HG03108 (cell line): ENCODE results near the gene CACNA1H.

Source experiments
- ATAC-seq: cut with Tn5 transposase; IDR thresholded peaks from one replicate; pipeline ENCODE4 v1.9.1; 2021; ENCODE audit warnings: moderate library complexity; ENCODE audit not compliant: unreplicated experiment

CACNA1H gene

GRCh38 chr16:1141716-1142115, 11.2 kb upstream of the CACNA1H start:
- ATAC-seq: no peak

- ATAC-seq: no peak
Measured at GRCh38 chr16:1142911-1143310, 10.0 kb upstream of the CACNA1H start.

- ATAC-seq: no peak
Measured at GRCh38 chr16:1143761-1144450, 9.0 kb upstream of the CACNA1H start.

GRCh38 chr16:1144476-1145382, 8.2 kb upstream of the CACNA1H start:
- no peak for ATAC-seq

DNA sequence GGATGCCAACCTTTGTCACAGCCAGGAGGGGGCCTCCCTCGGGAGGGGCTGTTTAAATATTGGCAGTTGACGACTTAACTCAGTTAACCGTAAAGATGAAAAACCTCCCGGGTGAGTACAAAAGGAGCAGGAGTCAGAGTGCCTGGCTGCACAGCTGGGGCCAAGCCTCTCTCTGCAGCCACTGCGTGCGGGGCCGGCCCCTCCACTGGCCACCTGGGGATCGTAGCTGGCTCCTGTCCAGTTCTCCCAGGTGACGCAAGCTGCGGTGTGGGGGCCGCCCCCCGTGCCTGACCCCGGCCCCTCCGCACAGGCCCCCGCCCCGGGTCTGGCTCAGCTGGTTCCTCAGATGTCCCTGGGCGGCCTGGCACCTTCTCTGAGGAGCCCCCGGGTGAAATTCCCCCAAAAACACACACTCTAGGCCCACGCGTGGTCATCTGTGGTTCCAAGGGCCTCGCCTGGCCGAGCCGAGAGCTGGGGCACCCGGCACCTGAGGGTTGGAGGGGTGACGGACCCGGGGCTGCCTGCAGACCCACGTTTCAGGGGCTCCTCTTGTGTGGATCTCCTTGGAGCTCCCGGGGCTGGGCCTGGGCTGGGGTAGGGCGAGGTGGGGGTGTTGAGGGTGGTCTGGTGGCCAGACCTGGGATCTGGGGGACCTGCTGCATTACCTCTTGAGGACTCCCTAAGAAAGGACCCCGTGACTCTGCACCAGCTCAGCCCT, 7.4 kb upstream of the CACNA1H start:
- ATAC-seq: no peak

GRCh38 chr16:1146409-1146808, 6.5 kb upstream of the CACNA1H start:
- ATAC-seq: no peak

GRCh38 chr16:1147027-1147426, 5.9 kb upstream of the CACNA1H start:
- ATAC-seq: no peak

GRCh38 chr16:1149101-1149636, 3.7 kb upstream of the CACNA1H start:
- no peak for ATAC-seq

DNA sequence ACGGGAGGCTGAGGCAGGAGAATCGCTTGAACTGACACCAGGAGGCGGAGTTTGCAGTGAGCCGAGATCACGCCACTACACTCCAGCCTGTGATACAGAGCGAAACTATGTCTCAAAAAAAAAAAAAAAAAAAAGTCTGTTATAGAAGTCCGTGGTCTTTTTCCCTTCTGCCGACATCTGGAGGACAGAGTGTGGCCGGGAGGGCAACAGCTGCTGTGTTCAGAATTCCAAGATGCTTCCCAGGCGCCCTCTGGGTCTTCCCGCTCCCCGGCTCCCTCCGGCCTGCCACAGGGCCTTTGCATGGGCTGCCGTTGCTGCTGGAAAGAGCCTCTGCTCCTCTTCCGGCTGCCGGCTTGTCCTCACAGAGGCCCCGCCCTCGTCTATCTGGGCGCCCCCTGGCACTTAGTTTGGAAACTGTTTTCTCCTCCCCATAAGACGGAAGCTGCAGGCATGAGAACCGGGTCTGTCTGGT, 2.4 kb upstream of the CACNA1H start:
- no peak for ATAC-seq

GRCh38 chr16:1151424-1152122, 1.3 kb upstream of the CACNA1H start:
- no peak for ATAC-seq

- no peak for ATAC-seq
Measured at GRCh38 chr16:1152123-1152638, 725 bp upstream of the CACNA1H start.

GRCh38 chr16:1153480-1154160, 714 bp downstream of the CACNA1H start:
- no peak for ATAC-seq

DNA sequence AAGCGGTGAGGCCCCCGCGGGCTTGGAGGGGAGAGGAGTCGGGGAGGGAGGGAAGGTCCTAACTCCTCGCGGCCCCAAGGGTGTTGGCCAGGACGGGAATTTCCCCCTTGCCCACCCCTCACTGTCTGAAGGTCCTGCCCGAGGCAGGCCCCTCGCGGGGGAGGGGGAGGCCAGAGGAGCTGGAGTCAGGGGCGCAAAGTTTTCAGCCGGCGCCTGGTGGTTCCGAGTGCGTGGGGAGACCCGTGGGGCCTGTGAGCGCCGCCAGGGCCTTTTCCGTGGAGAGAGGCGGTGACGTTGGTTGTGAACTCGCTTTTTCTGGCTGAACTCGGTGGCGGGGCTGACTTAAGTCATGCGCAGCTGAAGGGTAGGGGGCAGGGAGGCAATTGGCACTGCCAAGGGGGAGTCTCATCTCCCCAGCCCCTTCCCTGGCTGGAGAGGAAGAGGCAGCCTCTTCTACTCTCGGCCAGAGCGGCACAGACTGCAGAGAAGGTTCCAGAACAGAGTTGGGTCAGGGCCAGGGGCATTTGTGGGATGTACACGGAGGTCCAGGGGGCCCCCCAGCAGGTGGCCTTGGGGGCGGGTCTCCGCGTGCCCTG, 1.5 kb downstream of the CACNA1H start:
- no peak for ATAC-seq

- no peak for ATAC-seq
Measured at GRCh38 chr16:1154887-1155331, 2.0 kb downstream of the CACNA1H start.

DNA sequence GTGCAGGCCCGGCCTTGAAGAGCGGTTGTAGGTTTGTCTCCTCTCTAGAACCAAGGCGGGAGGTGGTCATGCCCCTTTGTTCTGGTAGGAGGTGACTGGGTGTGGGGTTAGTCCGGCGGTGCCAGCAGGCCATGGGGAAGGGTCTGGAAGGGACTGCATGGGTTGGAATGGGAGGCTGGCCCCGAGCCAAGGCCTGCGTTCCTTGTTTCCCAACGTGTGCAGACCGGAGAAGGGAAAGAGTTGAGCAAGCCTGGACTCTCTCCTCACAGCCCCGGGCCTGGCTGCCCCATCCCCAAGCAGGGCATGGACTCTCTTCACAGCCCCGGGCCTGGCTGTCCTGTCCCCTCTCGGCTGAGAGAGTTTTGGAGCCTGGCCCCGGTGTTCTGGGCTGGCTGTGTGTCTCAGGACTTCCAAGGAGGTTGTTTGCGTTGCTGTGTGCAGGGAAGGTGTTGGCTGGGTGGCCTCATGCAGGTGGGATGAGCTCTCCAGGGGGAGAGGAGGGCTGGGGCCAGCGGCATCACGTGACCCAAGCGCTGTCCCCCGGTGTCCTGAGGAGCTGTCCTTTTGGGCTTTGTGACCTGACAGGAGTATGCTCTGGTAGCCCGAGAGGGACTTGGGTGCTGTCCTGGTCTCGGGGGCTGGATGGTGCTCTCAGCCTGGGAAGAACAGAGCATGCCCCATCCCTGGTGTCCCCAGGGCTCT, 2.6 kb downstream of the CACNA1H start:
- ATAC-seq: no peak

GRCh38 chr16:1156055-1156982, 3.4 kb downstream of the CACNA1H start:
- no peak for ATAC-seq

- no peak for ATAC-seq
Measured at GRCh38 chr16:1156983-1157638, 4.2 kb downstream of the CACNA1H start.
